ENCODE measurements around the gene ADAM19. TPM values are rescaled to one million over a fixed set of nuclear protein-coding genes. Genes with fewer than 3 reads are reported as not detected.

Gene ADAM19
- total RNA-seq, 1 donor from 2014 or later = 11.5 TPM

GRCh38 chr5:157555037-157555640, 20.4 kb downstream of the ADAM19 start:
- Histone ChIP-seq H4K20me1 (ENCODE audit: low read depth) (peaks cover 10% of the 10 kb centered on the region), H3K4me2 (no peak overlapping the region), H3K9me3 (ENCODE audit: low read depth) (no peaks in the 10 kb centered on the region), H3K4me1 (peaks cover 20% of the 10 kb centered on the region), H3K4me3 (no peak overlapping the region), H3F3A (ENCODE audit: low read depth) (peaks cover 3% of the 10 kb centered on the region), H2AFZ (replicated peaks) (no peak overlapping the region), H3K9ac (no peak overlapping the region), H3K36me3 (no peaks in the 10 kb centered on the region), H3K79me2 (ENCODE audit: low read depth) (no peaks in the 10 kb centered on the region), H3K27ac (no peak overlapping the region), H3K27me3 (no peaks in the 10 kb centered on the region)
- Mint-ChIP-seq H3K36me3 (peaks cover 14% of the 10 kb centered on the region), H3K4me3 (no peak overlapping the region), H3K9me3 (peaks cover 10% of the 10 kb centered on the region), H3K27ac (no peak overlapping the region), H3K27me3 (ENCODE audit: insufficient read depth, low read depth) (no peaks in the 10 kb centered on the region), H3K4me1 (peaks cover 45% of the 10 kb centered on the region)
- TF ChIP-seq EZH2 (IDR thresholded peaks at IDR 0.05) = no peak
- TF ChIP-seq CTCF (IDR thresholded peaks at IDR 0.05) = no peak
- no peak for TF ChIP-seq EZH2phosphoT487 (IDR thresholded peaks at IDR 0.05)
- no peak for DNase-seq (ENCODE audit: low spot score)

GRCh38 chr5:157554179-157555036, 21.2 kb downstream of the ADAM19 start:
- Histone ChIP-seq H3K9ac (no peak overlapping the region), H3K4me3 (no peak overlapping the region), H3K4me1 (peaks cover 22% of the 10 kb centered on the region), H3K27me3 (no peaks in the 10 kb centered on the region), H2AFZ (replicated peaks) (no peak overlapping the region), H3K27ac (no peak overlapping the region), H3K9me3 (ENCODE audit: low read depth) (no peaks in the 10 kb centered on the region), H3F3A (ENCODE audit: low read depth) (peaks cover 3% of the 10 kb centered on the region), H3K79me2 (ENCODE audit: low read depth) (no peaks in the 10 kb centered on the region), H3K4me2 (no peak overlapping the region), H3K36me3 (no peaks in the 10 kb centered on the region), H4K20me1 (ENCODE audit: low read depth) (peaks cover 10% of the 10 kb centered on the region)
- H3K27me3 Mint-ChIP-seq (ENCODE audit: insufficient read depth, low read depth) = no peaks in the 10 kb centered on the region
- no peak for TF ChIP-seq CTCF (IDR thresholded peaks at IDR 0.05)
- no peak for TF ChIP-seq EZH2 (IDR thresholded peaks at IDR 0.05)
- TF ChIP-seq EZH2phosphoT487 (IDR thresholded peaks at IDR 0.05) = no peak
- peaks cover 14% of the 10 kb centered on the region for H3K36me3 Mint-ChIP-seq
- no peak for DNase-seq (ENCODE audit: low spot score)
- H3K27ac Mint-ChIP-seq = no peak overlapping the region
- peaks cover 46% of the 10 kb centered on the region for H3K4me1 Mint-ChIP-seq
- H3K9me3 Mint-ChIP-seq = peaks cover 13% of the 10 kb centered on the region
- no peak overlapping the region for H3K4me3 Mint-ChIP-seq

GRCh38 chr5:157552650-157553049, 22.9 kb downstream of the ADAM19 start:
- Mint-ChIP-seq H3K4me1 (peaks cover 41% of the 10 kb centered on the region), H3K36me3 (peaks cover 25% of the 10 kb centered on the region), H3K27me3 (ENCODE audit: insufficient read depth, low read depth) (peaks cover 2% of the 10 kb centered on the region), H3K4me3 (no peak overlapping the region), H3K27ac (no peak overlapping the region), H3K9me3 (peaks cover 20% of the 10 kb centered on the region)
- Histone ChIP-seq H3K27ac (no peak overlapping the region), H3K79me2 (ENCODE audit: low read depth) (no peaks in the 10 kb centered on the region), H3K9me3 (ENCODE audit: low read depth) (no peaks in the 10 kb centered on the region), H3F3A (ENCODE audit: low read depth) (no peaks in the 10 kb centered on the region), H3K27me3 (no peaks in the 10 kb centered on the region), H3K4me1 (peaks cover 13% of the 10 kb centered on the region), H3K4me2 (no peak overlapping the region), H3K4me3 (no peak overlapping the region), H3K36me3 (no peaks in the 10 kb centered on the region), H3K9ac (no peak overlapping the region), H4K20me1 (ENCODE audit: low read depth) (no peaks in the 10 kb centered on the region), H2AFZ (replicated peaks) (no peak overlapping the region)
- TF ChIP-seq EZH2 (IDR thresholded peaks at IDR 0.05) (no peak), CTCF (IDR thresholded peaks at IDR 0.05) (no peak), EZH2phosphoT487 (IDR thresholded peaks at IDR 0.05) (no peak)
- DNase-seq (ENCODE audit: low spot score) = no peak
